Measurements from ENCODE around the gene MX2. TPM values are rescaled to one million over a fixed set of nuclear protein-coding genes. Genes with fewer than 3 reads are reported as not detected.

Gene MX2
- total RNA-seq, 4 donors from 2014 or later, result 0.29 to 19.0 (median 8.2) TPM

DNA sequence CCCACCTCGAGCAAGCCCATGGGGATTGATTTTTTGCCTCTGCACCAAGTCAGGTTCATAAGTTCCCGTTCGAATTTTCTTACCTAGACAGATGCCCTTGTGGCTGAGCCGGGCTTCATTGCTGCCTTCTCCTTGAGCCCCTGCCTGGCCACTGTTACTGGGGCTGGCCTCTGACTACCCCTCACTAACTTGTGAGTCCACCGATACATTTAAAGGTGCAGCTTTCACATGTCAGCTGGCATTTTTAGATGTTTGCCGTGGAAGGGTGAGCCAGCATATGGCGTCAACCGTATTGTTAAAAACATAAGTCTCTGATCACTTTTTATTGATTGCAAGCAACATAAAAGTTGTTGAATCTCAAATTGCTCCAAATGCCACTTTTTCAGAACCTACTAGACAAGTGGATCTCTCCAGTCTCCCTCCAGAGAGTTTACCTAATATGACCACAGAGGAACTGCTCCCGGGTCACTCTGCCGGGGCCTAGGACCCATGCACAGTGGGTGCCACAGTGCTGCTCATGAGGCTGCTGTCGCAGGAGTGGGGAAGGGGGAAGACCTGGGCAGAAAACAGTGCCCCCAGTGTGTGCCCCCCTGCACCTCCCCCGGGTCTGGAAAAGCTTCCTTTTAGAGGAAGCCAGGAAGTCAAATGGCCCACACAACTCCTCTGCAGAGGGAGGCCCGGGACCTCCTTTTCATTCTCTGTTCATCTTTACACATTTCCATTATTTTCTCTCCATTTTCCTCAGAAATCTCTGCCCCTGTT, 83.1 kb downstream of the MX2 start:
- intact Hi-C loops (cut with DNase I; ENCODE audit: low total_unique reads), result no loop called here
- H3K36me3 ChIP-seq, result no peaks in the 10 kb centered on the region
- H3K27ac ChIP-seq, result no peak overlapping the region
- H3K9me3 ChIP-seq, result no peaks in the 10 kb centered on the region
- no peak for DNase-seq
- TF ChIP-seq, protein P1, sequence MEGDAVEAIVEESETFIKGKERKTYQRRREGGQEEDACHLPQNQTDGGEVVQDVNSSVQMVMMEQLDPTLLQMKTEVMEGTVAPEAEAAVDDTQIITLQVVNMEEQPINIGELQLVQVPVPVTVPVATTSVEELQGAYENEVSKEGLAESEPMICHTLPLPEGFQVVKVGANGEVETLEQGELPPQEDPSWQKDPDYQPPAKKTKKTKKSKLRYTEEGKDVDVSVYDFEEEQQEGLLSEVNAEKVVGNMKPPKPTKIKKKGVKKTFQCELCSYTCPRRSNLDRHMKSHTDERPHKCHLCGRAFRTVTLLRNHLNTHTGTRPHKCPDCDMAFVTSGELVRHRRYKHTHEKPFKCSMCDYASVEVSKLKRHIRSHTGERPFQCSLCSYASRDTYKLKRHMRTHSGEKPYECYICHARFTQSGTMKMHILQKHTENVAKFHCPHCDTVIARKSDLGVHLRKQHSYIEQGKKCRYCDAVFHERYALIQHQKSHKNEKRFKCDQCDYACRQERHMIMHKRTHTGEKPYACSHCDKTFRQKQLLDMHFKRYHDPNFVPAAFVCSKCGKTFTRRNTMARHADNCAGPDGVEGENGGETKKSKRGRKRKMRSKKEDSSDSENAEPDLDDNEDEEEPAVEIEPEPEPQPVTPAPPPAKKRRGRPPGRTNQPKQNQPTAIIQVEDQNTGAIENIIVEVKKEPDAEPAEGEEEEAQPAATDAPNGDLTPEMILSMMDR (IDR thresholded peaks at IDR 0.05), result no peak
- TF ChIP-seq POLR2A (IDR thresholded peaks at IDR 0.05), result no peak
- H3K27me3 ChIP-seq, result no peaks in the 10 kb centered on the region
- no peaks in the 10 kb centered on the region for H3K4me1 ChIP-seq
- no peak overlapping the region for H3K4me3 ChIP-seq

DNA sequence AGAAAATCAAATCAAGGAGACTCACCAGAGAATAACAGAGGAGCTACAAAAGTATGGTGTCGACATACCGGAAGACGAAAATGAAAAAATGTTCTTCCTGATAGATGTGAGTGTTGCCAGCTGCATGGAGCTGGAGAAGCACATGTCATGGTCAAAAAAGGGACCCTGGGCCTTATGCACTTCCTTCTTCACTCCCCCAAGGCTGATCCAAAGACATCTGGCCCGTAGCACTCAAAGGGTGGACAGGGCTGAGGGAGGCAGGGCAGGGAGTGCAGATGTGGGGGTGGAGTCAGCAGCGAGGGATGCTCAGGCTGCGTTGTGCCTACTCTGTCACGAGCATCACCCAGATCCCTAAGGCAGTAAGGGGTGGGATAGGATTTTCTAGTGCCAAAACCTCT, 83.6 kb downstream of the MX2 start:
- Histone ChIP-seq H3K9me3 (no peaks in the 10 kb centered on the region), H3K27me3 (no peaks in the 10 kb centered on the region), H3K27ac (no peak overlapping the region), H3K36me3 (no peaks in the 10 kb centered on the region), H3K4me1 (no peaks in the 10 kb centered on the region), H3K4me3 (no peak overlapping the region)
- intact Hi-C loops (cut with DNase I; ENCODE audit: low total_unique reads), result no loop called here
- TF ChIP-seq, protein P1 (IDR thresholded peaks at IDR 0.05), result no peak
- TF ChIP-seq POLR2A (IDR thresholded peaks at IDR 0.05), result no peak
- no peak for DNase-seq

DNA sequence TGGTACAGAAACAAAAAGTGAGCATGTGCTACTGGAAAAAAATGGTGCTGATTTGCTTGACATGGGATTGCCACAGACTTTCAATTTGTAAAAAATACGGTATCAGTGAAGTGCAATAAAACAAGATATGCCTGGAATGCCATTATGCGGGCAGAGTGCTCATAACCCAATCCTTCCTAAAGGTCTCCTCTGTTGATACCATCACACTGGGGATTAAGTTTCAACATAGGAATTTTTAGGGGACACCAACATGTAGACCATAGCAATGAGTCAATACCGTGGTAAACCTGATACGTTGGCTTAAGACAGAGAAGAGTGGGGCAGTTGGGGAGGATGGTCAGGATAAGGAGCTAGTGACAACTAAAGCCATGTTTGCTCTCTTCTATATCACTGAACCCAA, 84.8 kb downstream of the MX2 start:
- Histone ChIP-seq H3K9me3 (no peaks in the 10 kb centered on the region), H3K27ac (no peak overlapping the region), H3K36me3 (no peaks in the 10 kb centered on the region), H3K27me3 (no peaks in the 10 kb centered on the region), H3K4me3 (no peak overlapping the region), H3K4me1 (no peaks in the 10 kb centered on the region)
- no peak for DNase-seq
- TF ChIP-seq, protein P1 (IDR thresholded peaks at IDR 0.05), result no peak
- no peak for TF ChIP-seq POLR2A (IDR thresholded peaks at IDR 0.05)
- intact Hi-C loops (cut with DNase I; ENCODE audit: low total_unique reads), result no loop called here

DNA sequence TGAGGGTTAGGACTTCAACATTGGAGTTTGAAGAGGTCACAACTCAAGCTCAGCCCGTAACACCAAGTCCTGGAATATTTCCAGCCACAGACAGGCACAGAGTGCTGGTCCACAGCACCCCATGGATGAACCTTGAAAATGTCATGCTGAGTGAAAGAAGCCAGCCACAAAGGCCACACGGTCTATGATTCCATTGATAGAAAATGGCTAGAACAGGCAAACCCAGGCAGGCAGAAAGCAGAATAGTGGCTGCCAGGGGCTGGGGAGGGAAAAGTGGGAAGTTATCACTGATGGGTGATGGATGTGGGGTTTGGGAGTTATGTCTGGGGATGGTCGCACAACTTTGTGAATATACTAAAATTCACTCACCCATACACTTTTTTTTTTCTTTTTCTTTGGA, 85.5 kb downstream of the MX2 start:
- H3K27me3 ChIP-seq, result no peaks in the 10 kb centered on the region
- no peak for TF ChIP-seq POLR2A (IDR thresholded peaks at IDR 0.05)
- TF ChIP-seq, protein P1 (IDR thresholded peaks at IDR 0.05), result no peak
- no peak overlapping the region for H3K27ac ChIP-seq
- H3K4me3 ChIP-seq, result no peak overlapping the region
- H3K9me3 ChIP-seq, result no peaks in the 10 kb centered on the region
- intact Hi-C loops (cut with DNase I; ENCODE audit: low total_unique reads), result no loop called here
- H3K4me1 ChIP-seq, result no peaks in the 10 kb centered on the region
- no peak for DNase-seq
- H3K36me3 ChIP-seq, result no peaks in the 10 kb centered on the region

DNA sequence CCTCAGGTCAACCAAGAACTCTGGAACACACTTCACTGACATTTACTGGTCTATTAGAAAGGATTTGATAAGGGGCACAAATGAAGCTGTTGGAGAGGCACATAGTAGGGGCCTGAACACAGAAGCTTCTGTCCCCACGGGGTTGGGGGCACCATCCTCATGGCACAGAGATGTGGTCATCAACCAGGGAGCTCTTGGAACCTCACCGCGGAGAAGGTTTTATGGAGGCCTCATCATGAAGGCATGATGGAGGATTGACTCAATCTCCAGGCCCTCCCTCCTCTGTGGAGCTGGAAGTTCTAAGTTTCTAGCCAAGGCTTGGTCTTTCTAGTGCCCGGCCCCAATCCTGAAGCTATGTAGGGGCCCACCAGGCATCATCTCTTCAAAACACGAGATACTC, 87.8 kb downstream of the MX2 start:
- Histone ChIP-seq H3K9me3 (no peaks in the 10 kb centered on the region), H3K4me1 (no peaks in the 10 kb centered on the region), H3K4me3 (no peak overlapping the region), H3K27me3 (no peaks in the 10 kb centered on the region), H3K36me3 (no peaks in the 10 kb centered on the region), H3K27ac (no peak overlapping the region)
- no peak for DNase-seq
- TF ChIP-seq, protein P1 (IDR thresholded peaks at IDR 0.05), result no peak
- no peak for TF ChIP-seq POLR2A (IDR thresholded peaks at IDR 0.05)
- intact Hi-C loops (cut with DNase I; ENCODE audit: low total_unique reads), result no loop called here
